ENCODE data around the gene MYH14.
"Not testable (repeated sequence)": the region's sequence is repeated elsewhere in the genome, so short reads cannot be mapped to it uniquely, and the experiment has no call there.

The MYH14 gene

GRCh38 chr19:50337031-50337430 lies 133.6 kb downstream of the MYH14 start:
- not testable (repeated sequence) for DNase-seq

GRCh38 chr19:50340331-50340730 lies 136.9 kb downstream of the MYH14 start:
- no peak for DNase-seq

GRCh38 chr19:50341091-50341564 lies 137.7 kb downstream of the MYH14 start:
- peak; percentile 83 for DNase-seq

- DNase-seq, result no peak
These were observed 141.4 kb downstream of the MYH14 start for GRCh38 chr19:50344661-50345318.

GRCh38 chr19:50347089-50347581 lies 143.7 kb downstream of the MYH14 start:
- DNase-seq, result peak; percentile 49

GRCh38 chr19:50349277-50350057 lies 146.0 kb downstream of the MYH14 start:
- DNase-seq, result no peak

GRCh38 chr19:50352242-50352641 lies 148.8 kb downstream of the MYH14 start:
- no peak for DNase-seq

- DNase-seq, result not testable (repeated sequence)
These were observed 150.1 kb downstream of the MYH14 start for GRCh38 chr19:50353487-50353880.

GRCh38 chr19:50356691-50357177 lies 153.3 kb downstream of the MYH14 start:
- DNase-seq, result no peak

- DNase-seq, result peak; percentile 70
These were observed 154.0 kb downstream of the MYH14 start for GRCh38 chr19:50357178-50358100.

GRCh38 chr19:50358483-50359327 lies 155.3 kb downstream of the MYH14 start:
- peak; percentile 78 for DNase-seq

- no peak for DNase-seq
These were observed 156.0 kb downstream of the MYH14 start for GRCh38 chr19:50359328-50359818.

Data from suppressor macrophage treated with lipopolysaccharide for 4 hours (primary cell).